H1 (cell line): ENCODE data around the gene PACRGL. TPM values are rescaled to one million over a fixed set of nuclear protein-coding genes. Genes with fewer than 3 reads are reported as not detected.

Source experiments
- CTCF ChIA-PET: fragments of 300-600 bp; sonication (Branson Sonifier 250); formaldehyde crosslinking; loops from one replicate; lab custom pipeline; 2021; ENCODE audit not compliant: partially characterized antibody; lab: Charles Lee
- POLR2A ChIA-PET: fragments of 300-600 bp; sonication (Branson Sonifier 250); formaldehyde crosslinking; loops from one replicate; lab custom pipeline; 2021; ENCODE audit warnings: inconsistent platforms; ENCODE audit not compliant: partially characterized antibody; lab: Charles Lee
- DNase-seq, 2 experiments: peaks; one replicate each; pipeline versions ENCODE4 v3.0.0 to v3.0.0-alpha.2; 2010 to 2022; ENCODE audit warnings: low spot score in 2 of 2, low read depth in 1 of 2, mixed read lengths in 1 of 2
- FAIRE-seq: peaks from 2 replicates; lab custom pipeline; 2011; peaks lifted over from hg19 to GRCh38; lab: Jason Lieb, UNC
- H2AFZ ChIP-seq: 2 replicates; pipeline ENCODE4 v1.8.1; 2012; ENCODE audit warnings: low read length, inconsistent platforms
- H2AK5ac ChIP-seq: 2 replicates; pipeline ENCODE4 v1.6.1; 2013; ENCODE audit warnings: low read depth, low read length
- H2BK120ac ChIP-seq: replicated peaks from 2 replicates; pipeline ENCODE3; 2013; ENCODE audit warnings: low read depth, low read length, inconsistent platforms
- H2BK12ac ChIP-seq: 2 replicates; pipeline ENCODE4 v1.6.1; 2013; ENCODE audit warnings: low read depth, low read length
- H2BK15ac ChIP-seq: 2 replicates; pipeline ENCODE4 v1.6.1; 2013; ENCODE audit warnings: low read length
- H2BK20ac ChIP-seq: 2 replicates; pipeline ENCODE4 v1.6.1; 2013; ENCODE audit warnings: low read length
- H2BK5ac ChIP-seq: 2 replicates; pipeline ENCODE4 v1.6.1; 2013; ENCODE audit warnings: low read depth, low read length
- H3K14ac ChIP-seq: 2 replicates; pipeline ENCODE4 v1.6.1; 2013; ENCODE audit warnings: inconsistent platforms; ENCODE audit not compliant: insufficient read length
- H3K18ac ChIP-seq: 2 replicates; pipeline ENCODE4 v1.6.1; 2013; ENCODE audit warnings: low read length; ENCODE audit errors: extremely low read depth
- H3K23ac ChIP-seq: 2 replicates; pipeline ENCODE4 v1.6.1; 2013; ENCODE audit warnings: inconsistent platforms; ENCODE audit not compliant: insufficient read length
- H3K23me2 ChIP-seq: 2 replicates; pipeline ENCODE4 v1.6.1; 2013; ENCODE audit warnings: low read depth, low read length
- H3K27ac ChIP-seq: 2 replicates; pipeline ENCODE4 v1.6.1; 2011; ENCODE audit warnings: low read depth, low read length, inconsistent platforms
- H3K27me3 ChIP-seq, 4 experiments: replicated peaks in 1 of 4; 1 replicate in 1 of 4; 2 replicates in 3 of 4; pipeline versions ENCODE4 v1.6.1 to v1.8.1; 2011 to 2013; ENCODE audit warnings: low read length in 3 of 4, mild to moderate bottlenecking in 3 of 4, inconsistent platforms in 2 of 4, mixed read lengths in 2 of 4, moderate library complexity in 1 of 4; ENCODE audit not compliant: control insufficient read depth in 3 of 4, insufficient read depth in 3 of 4; ENCODE audit errors: extremely low read depth in 1 of 4
- H3K36me3 ChIP-seq, 4 experiments: 2 replicates each; pipeline versions ENCODE4 v1.6.1 to v1.8.1; 2011 to 2013; ENCODE audit warnings: mild to moderate bottlenecking in 4 of 4, low read length in 3 of 4, moderate library complexity in 2 of 4, control low read depth in 1 of 4, inconsistent platforms in 1 of 4; ENCODE audit not compliant: insufficient read depth in 4 of 4, control insufficient read depth in 2 of 4
- H3K4ac ChIP-seq: replicated peaks from 2 replicates; pipeline ENCODE3; 2013; ENCODE audit warnings: low read length, low read depth, mixed read lengths, inconsistent platforms; ENCODE audit not compliant: insufficient read length
- H3K4me1 ChIP-seq, 4 experiments: replicated peaks in 1 of 4; 1 replicate in 1 of 4; 2 replicates in 3 of 4; pipeline versions ENCODE4 v1.6.1 to v1.8.1; 2011 to 2013; ENCODE audit warnings: low read length in 3 of 4, inconsistent platforms in 2 of 4, mixed read lengths in 1 of 4; ENCODE audit not compliant: insufficient read depth in 4 of 4, control insufficient read depth in 3 of 4
- H3K4me2 ChIP-seq, 2 experiments: 2 replicates each; pipeline versions ENCODE4 v1.6.1 to v1.8.1; 2011 to 2013; ENCODE audit warnings: low read depth in 2 of 2, low read length in 2 of 2, control low read depth in 1 of 2, inconsistent platforms in 1 of 2, mild to moderate bottlenecking in 1 of 2; ENCODE audit not compliant: insufficient read depth in 1 of 2
- H3K4me3 ChIP-seq, 4 experiments: fragments of 200-600, 300-600 bp in 1 of 4; sonication (generic), shearing (Covaris generic), sonication (Bioruptor Twin) in 1 of 4; 2 replicates each; pipeline versions ENCODE4 v1.5.1 to v1.8.1; 2011 to 2016; ENCODE audit warnings: low read length in 4 of 4, low read depth in 3 of 4, control low read depth in 2 of 4, inconsistent platforms in 2 of 4, mild to moderate bottlenecking in 2 of 4, mixed read lengths in 1 of 4, moderate library complexity in 1 of 4; ENCODE audit not compliant: insufficient read depth in 2 of 4; ENCODE audit errors: extremely low read depth in 1 of 4
- H3K56ac ChIP-seq: replicated peaks from 2 replicates; pipeline ENCODE3; 2013; ENCODE audit warnings: low read depth, mild to moderate bottlenecking, mixed read lengths, low read length, inconsistent platforms; ENCODE audit not compliant: insufficient read length
- H3K79me1 ChIP-seq: 2 replicates; pipeline ENCODE4 v1.6.1; 2013; ENCODE audit warnings: low read depth, low read length, control low read depth
- H3K79me2 ChIP-seq, 2 experiments: 2 replicates each; pipeline versions ENCODE4 v1.6.1 to v1.8.1; 2012 to 2013; ENCODE audit warnings: low read length in 2 of 2, mild to moderate bottlenecking in 2 of 2, inconsistent platforms in 1 of 2; ENCODE audit not compliant: insufficient read depth in 2 of 2, control insufficient read depth in 1 of 2
- H3K9ac ChIP-seq, 4 experiments: replicated peaks in 1 of 4; 1 replicate in 1 of 4; 2 replicates in 3 of 4; pipeline versions ENCODE4 v1.6.1 to v1.8.1; 2011 to 2013; ENCODE audit warnings: low read depth in 3 of 4, low read length in 3 of 4, control low read depth in 2 of 4, mild to moderate bottlenecking in 2 of 4, moderate library complexity in 2 of 4, inconsistent platforms in 1 of 4; ENCODE audit errors: extremely low read depth in 1 of 4
- H3K9me3 ChIP-seq, 2 experiments: 2 replicates each; pipeline versions ENCODE4 v1.6.1 to v1.8.1; 2012 to 2013; ENCODE audit warnings: mild to moderate bottlenecking in 2 of 2, moderate library complexity in 2 of 2, control low read depth in 1 of 2, inconsistent platforms in 1 of 2, low read depth in 1 of 2, low read length in 1 of 2, mixed read lengths in 1 of 2; ENCODE audit not compliant: insufficient read depth in 2 of 2
- H4K20me1 ChIP-seq, 2 experiments: replicated peaks in 1 of 2; 2 replicates each; pipeline versions ENCODE3 to v1.8.1; 2011 to 2013; ENCODE audit warnings: inconsistent platforms in 2 of 2, low read length in 2 of 2, mild to moderate bottlenecking in 1 of 2; ENCODE audit not compliant: insufficient read depth in 2 of 2, control insufficient read depth in 1 of 2
- H4K5ac ChIP-seq: 2 replicates; pipeline ENCODE4 v1.6.1; 2013; ENCODE audit warnings: low read length, low read depth, mixed read lengths, inconsistent platforms; ENCODE audit not compliant: insufficient read length
- H4K8ac ChIP-seq: 2 replicates; pipeline ENCODE4 v1.8.0; 2013; ENCODE audit warnings: mild to moderate bottlenecking, moderate library complexity, low read length, inconsistent platforms; ENCODE audit not compliant: insufficient read depth; ENCODE audit errors: extremely low read depth
- H4K91ac ChIP-seq: replicated peaks from 2 replicates; pipeline ENCODE3; 2013; ENCODE audit warnings: low read length, mixed read lengths, inconsistent platforms; ENCODE audit not compliant: insufficient read length
- BACH1 ChIP-seq: IDR thresholded peaks from 2 replicates; pipeline ENCODE4 v1.6.1; 2012; ENCODE audit warnings: low read length, improper control_type of control experiment
- BCL11A ChIP-seq, 2 experiments: IDR thresholded peaks; one replicate each; pipeline ENCODE4 v1.6.1; 2011; ENCODE audit warnings: low read depth in 2 of 2, low read length in 2 of 2, mild to moderate bottlenecking in 2 of 2
- CBX5 ChIP-seq: fragments of 300-800, 300-1000 bp; sonication (generic); IDR thresholded peaks from 2 replicates; pipeline ENCODE4 v1.7.1; 2016; ENCODE audit warnings: antibody characterized with exemption, low read length, low read depth
- CEBPB ChIP-seq: IDR thresholded peaks from 2 replicates; pipeline ENCODE4 v1.6.1; 2012; ENCODE audit warnings: low read depth, low read length
- POLR2AphosphoS5 ChIP-seq: IDR thresholded peaks from 2 replicates; pipeline ENCODE4 v1.6.1; 2011; ENCODE audit warnings: low read depth, low read length
- TAF1 ChIP-seq: IDR thresholded peaks from 2 replicates; pipeline ENCODE4 v1.6.1; 2011; ENCODE audit warnings: mild to moderate bottlenecking, low read depth, low read length
- TEAD4 ChIP-seq: IDR thresholded peaks from 2 replicates; pipeline ENCODE4 v1.6.1; 2012; ENCODE audit warnings: low read depth, low read length, inconsistent platforms, mixed read lengths
- WGBS, 2 experiments: shearing (Covaris generic) in 1 of 2; methylation state at CpG; one replicate each; pipeline versions ENCODE4 v1.1.6 to v1.1.7; 2013 to 2015; ENCODE audit warnings: low lambda C conversion rate in 2 of 2, mixed read lengths in 2 of 2, inconsistent platforms in 1 of 2, low coverage in 1 of 2, missing lambda C conversion rate in 1 of 2; ENCODE audit not compliant: insufficient replicate concordance in 2 of 2, insufficient coverage in 1 of 2, insufficient read length in 1 of 2; ENCODE audit errors: extremely low coverage in 1 of 2, missing lambda C conversion rate in 1 of 2; 5-methylcytosine and 5-hydroxymethylcytosine counted together
- polyA plus RNA-seq, 7 experiments: library from polyadenylated mRNA; depleted of rRNA in 3 of 7; stranded (reverse) in 5 of 7; unstranded in 2 of 7; fragments of >200 nt in 5 of 7; fragments of 200-250 nt in 2 of 7; gene quantifications; 1 replicate in 5 of 7; 2 replicates in 1 of 7; 4 replicates in 1 of 7; pipeline versions ENCODE4 v1.2.1 to v1.2.3, GENCODE V29; 2011 to 2013; ENCODE audit warnings: missing spikeins in 2 of 7, mixed read lengths in 2 of 7
- total RNA-seq: library from RNA; stranded (reverse); fragmentation: NEBNext Ultra II Directional; extraction: Animal tissue kit (Norgen Biotek cat#: 25700); gene quantifications from 2 replicates; pipeline ENCODE4 v1.2.1, GENCODE V29; 2021

PACRGL gene
- total and polyA plus RNA-seq, 2 of the 8 experiments (the other 6 are each of a cell fraction or from before 2014, with no cell fraction given), result 7.0 to 13.7 TPM

GRCh38 chr4:20698382-20698781 lies 1.9 kb upstream of the PACRGL start:
- FAIRE-seq (no peak), DNase-seq (no peak)
- Histone ChIP-seq H3K4me3 (no peak overlapping the region), H3K18ac (no peak overlapping the region), H4K20me1 (no peaks in the 10 kb centered on the region), H2BK15ac (no peak overlapping the region), H3K56ac (no peak overlapping the region), H3K4me2 (no peak overlapping the region), H2BK5ac (no peak overlapping the region), H3K9ac (no peak overlapping the region), H3K23me2 (no peaks in the 10 kb centered on the region; the same call in 1 of the 2 replicates), H2BK20ac (no peak overlapping the region), H3K4ac (no peak overlapping the region), H4K8ac (no peak overlapping the region), H3K79me1 (no peaks in the 10 kb centered on the region; the same call in 1 of the 2 replicates), H3K27ac (no peak overlapping the region), H4K5ac (no peak overlapping the region), H3K9me3 (no peaks in the 10 kb centered on the region), H3K36me3 (no peaks in the 10 kb centered on the region), H3K14ac (no peak overlapping the region), H4K91ac (no peak overlapping the region), H2AK5ac (no peak overlapping the region), H2BK120ac (no peak overlapping the region), H3K23ac (no peak overlapping the region), H2BK12ac (no peak overlapping the region), H3K27me3 (no peaks in the 10 kb centered on the region; a peak in 1 of 7 replicates), H3K79me2 (peaks cover 0 to 25% of the 10 kb centered on the region in 2 experiments; a peak in 3 of 4 replicates), H2AFZ (no peak overlapping the region), H3K4me1 (peaks cover 0 to 5% (median 2%) of the 10 kb centered on the region in 4 experiments; a peak in 4 of 7 replicates)
- ChIA-PET POLR2A (interaction anchor here (1.5 kb wide), 1 partner anchor 12 kb away, joined by 5 read pairs; no protein-coding TSS in a partner anchor), CTCF (interaction anchor here (0.6 to 1.7 kb wide), 7 partner anchors 12 to 510 kb away, joined by 3 to 10 read pairs (median 3); no protein-coding TSS in a partner anchor)
- no peak for TF ChIP-seq TEAD4
- TF ChIP-seq BCL11A (IDR thresholded peaks at IDR 0.05; ENCODE audit: low read depth in 2 of 2, low read length in 2 of 2), result no peak
- no peak for TF ChIP-seq BACH1
- TF ChIP-seq CEBPB, result peak; percentile 76
- TF ChIP-seq CBX5, result no peak
- no peak for TF ChIP-seq POLR2AphosphoS5
- TF ChIP-seq TAF1, result no peak
- 92% methylated on average over 4 of the region's 4 CpGs; no CpG with 5 or more reads in 1 of the 2 experiments for WGBS, 2 experiments
